GM12865 (cell line): ENCODE measurements around the gene NUAK2.

Experiments used
- DNase-seq: peaks from one replicate; pipeline ENCODE4 v3.0.0; 2010; ENCODE audit warnings: low read depth
- H3K4me3 ChIP-seq: 2 replicates; pipeline ENCODE4 v1.5.1; 2011; ENCODE audit warnings: mild to moderate bottlenecking, low read depth, low read length, control low read depth
- CTCF ChIP-seq: IDR thresholded peaks from 2 replicates; pipeline ENCODE4 v1.5.1; 2011; ENCODE audit warnings: low read length, control low read depth, low read depth, inconsistent platforms; ENCODE audit not compliant: insufficient read depth; ENCODE audit errors: missing control alignments

The NUAK2 gene

DNA sequence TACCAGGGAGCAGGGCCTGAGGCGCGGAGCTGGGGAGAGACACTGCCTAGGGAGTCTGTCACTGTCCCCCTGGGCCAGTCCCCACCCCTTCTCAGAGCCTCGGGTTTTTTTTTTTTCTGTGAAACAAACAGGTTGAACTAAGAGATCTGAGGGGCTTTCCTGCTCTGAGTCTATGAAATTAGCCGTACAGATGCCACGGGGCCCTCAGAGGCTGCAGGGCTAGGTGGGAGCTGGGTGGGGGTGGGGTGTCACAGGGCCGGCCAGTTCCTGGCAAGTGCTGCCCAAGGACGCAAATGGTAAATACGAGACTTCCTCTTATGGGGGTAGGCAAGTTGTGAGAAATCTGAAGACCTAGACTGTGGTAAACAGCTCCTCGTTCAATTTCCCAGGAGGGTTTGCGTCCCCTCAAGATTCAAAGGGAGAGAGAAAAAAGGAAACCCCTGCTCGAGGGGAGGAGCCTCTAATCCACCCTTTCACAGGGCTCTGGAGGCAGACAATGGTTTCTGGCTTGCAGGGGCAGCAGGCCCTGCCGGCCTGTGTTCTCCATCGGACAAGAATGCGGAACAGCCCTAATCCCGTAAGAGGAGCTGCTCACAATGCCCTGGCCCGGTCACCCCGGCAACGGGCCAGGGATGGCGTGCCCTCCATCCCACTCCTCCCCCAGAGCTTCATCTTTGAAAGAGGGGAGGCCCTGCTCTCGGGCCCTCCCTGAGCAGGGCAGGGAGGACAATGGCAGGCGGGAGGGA is 7.8 kb downstream of the NUAK2 start:
- no peak for TF ChIP-seq CTCF
- DNase-seq: peak; percentile 79
- peak overlapping the region; percentile 10 for H3K4me3 ChIP-seq

DNA sequence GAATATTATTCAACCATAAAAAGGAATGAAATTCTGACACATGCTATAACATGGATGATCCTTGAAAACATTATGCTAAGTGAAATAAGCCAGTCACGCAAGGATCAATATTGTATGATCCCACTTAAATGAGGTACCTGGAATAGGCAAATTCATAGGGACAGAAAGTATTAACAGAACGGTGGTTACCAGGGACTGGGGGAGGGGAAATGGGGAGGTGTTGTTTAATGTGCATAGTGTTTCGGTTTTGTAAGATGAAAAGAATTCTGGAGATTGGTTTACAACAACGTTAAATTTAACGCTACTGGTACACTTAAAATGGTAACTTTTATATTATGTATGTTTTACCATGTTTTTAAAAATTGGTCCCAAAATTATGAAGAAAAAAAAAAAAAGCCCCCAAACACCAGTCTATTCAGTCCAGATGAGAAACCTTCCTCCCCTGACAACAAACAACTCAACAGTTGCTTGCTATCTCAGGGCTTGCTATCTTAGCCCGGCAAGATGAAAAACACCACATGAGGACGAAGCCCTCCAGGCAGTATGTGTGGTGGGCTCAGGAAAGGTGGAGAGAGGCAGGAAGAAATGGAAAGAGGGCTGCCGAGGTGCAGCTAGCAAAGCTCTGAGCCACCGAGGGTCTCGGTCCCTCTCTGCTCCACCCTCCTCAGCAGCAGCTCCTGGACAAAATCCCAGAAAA is 8.5 kb downstream of the NUAK2 start:
- TF ChIP-seq CTCF: no peak
- DNase-seq: no peak
- H3K4me3 ChIP-seq: peak overlapping the region; percentile 1; the same call in 1 of the 2 replicates

DNA sequence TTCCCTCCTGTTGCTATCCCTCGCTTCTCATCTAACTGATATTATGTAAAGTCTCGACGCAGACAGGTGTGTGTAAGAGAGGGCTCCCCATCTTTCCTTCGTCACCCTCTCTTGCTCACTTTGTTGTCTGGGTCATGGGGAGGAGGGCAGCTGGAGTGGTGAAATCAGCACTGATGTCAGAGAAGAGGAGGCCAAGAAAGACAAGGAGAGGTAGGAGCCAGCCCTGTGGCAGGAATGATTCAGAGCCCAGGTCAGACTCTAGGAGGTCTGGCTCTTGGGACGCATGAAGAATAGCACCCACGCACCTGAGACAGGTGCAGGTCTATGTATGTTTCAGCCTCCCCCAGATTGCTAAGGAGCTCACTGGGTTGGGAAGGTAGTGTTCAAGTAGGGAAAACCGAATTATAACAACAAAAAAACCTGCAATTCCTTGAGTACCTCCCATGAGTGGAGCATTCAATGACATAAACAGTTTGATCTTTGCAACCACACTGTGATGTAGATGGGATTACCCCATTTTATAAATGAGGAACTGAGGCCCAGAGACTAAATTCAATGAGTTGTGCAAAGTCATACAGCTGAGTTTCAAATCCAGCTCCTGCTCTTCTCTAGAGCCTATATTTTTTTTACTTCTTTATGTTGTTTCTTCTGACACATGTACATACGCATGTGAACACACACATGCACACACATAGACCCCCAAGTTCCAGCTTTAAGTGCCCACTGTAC is 10.4 kb downstream of the NUAK2 start:
- TF ChIP-seq CTCF: no peak
- DNase-seq: no peak
- no peak overlapping the region for H3K4me3 ChIP-seq

- TF ChIP-seq CTCF: no peak
- H3K4me3 ChIP-seq: no peak overlapping the region
- no peak for DNase-seq
Measured at GRCh38 chr1:205309741-205310140, 11.8 kb downstream of the NUAK2 start.

- TF ChIP-seq CTCF: no peak
- no peak overlapping the region for H3K4me3 ChIP-seq
- no peak for DNase-seq
Measured at GRCh38 chr1:205306929-205307566, 14.5 kb downstream of the NUAK2 start.

DNA sequence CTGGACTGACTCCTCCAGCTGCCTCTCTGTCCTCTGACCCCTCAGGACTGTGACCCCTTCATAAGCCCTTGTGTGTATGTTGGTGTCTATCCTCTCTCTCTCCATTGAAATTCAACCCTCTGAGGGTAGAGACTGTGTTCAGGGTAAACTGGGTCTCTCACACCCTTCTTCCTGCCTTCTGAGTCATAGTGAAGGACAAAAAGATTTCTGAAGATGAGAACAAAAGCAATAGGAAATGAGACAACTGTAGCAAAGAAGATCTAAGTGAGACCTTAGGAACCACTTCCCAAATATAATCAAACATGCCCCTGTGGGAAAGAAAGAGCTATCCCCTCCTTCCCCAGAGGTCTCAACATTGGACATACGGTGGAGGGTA is 16.9 kb downstream of the NUAK2 start:
- DNase-seq: no peak
- no peak overlapping the region for H3K4me3 ChIP-seq
- TF ChIP-seq CTCF: no peak
